Right cardiac atrium (tissue), 5 donors: ENCODE data around the gene SCN5A. TPM values are rescaled to one million over a fixed set of nuclear protein-coding genes. Genes with fewer than 3 reads are reported as not detected.

ENCODE experiments used
- ATAC-seq, 2 donors: fragments of 200-7000 bp; cut with Tn5 transposase; one replicate each; pipeline versions ENCODE4 v1.8.0 to v1.9.1; 2020; ENCODE audit warnings: moderate library complexity in 2 of 2, mild to moderate bottlenecking in 1 of 2
- DNase-seq, 3 donors: peaks; one replicate each; pipeline ENCODE4 v3.0.0-alpha.2; 2020
- H3K27ac ChIP-seq: one replicate; pipeline ENCODE4 v1.5.1; 2013; ENCODE audit warnings: mild to moderate bottlenecking, low read length, control low read depth, moderate library complexity
- H3K27me3 ChIP-seq: one replicate; pipeline ENCODE4 v1.6.1; 2013; ENCODE audit not compliant: control insufficient read depth, insufficient read depth
- H3K4me1 ChIP-seq: one replicate; pipeline ENCODE4 v1.6.1; 2013; ENCODE audit warnings: low read length; ENCODE audit not compliant: control insufficient read depth, insufficient read depth
- H3K4me3 ChIP-seq: one replicate; pipeline ENCODE4 v1.5.1; 2013; ENCODE audit warnings: low read length, control low read depth
- H3K9me3 ChIP-seq: one replicate; pipeline ENCODE4 v1.6.1; 2013; ENCODE audit warnings: low read length; ENCODE audit not compliant: control insufficient read depth
- WGBS: extraction: QIAGEN DNeasy Blood & Tissue Kit; methylation state at CpG from one replicate; pipeline ENCODE4 v1.1.7; 2013; 5-methylcytosine and 5-hydroxymethylcytosine counted together
- intact Hi-C, 4 donors: fragments of 100-400 bp; cut with DNase I; formaldehyde crosslinking; loops; one replicate each; pipeline versions ENCODE4 v1.11.0 to v1.14.0; 2022 to 2023
- polyA plus RNA-seq: library from polyadenylated mRNA; stranded (reverse); fragments of 200-250 nt; gene quantifications from one replicate; pipeline ENCODE4 v1.2.3, GENCODE V29; 2013
- total RNA-seq, 4 donors: library from RNA; stranded (reverse); fragmentation: NEBNext Ultra II Directional; extraction: Animal tissue kit (Norgen Biotek cat#: 25700); gene quantifications; one replicate each; pipeline ENCODE4 v1.2.1, GENCODE V29; 2021
- donor health status: healthy with polysubstance abuse.
- donor health status: DM: no; HTN: yes; CAD: no.
- donor health status: DM: no; HTN: no; CAD: no.
- donor health status: DM: no; HTN: yes; CAD: no; lungs with severe emphysema.
- donor health status: DM: yes; HTN: yes; CAD: no.

SCN5A gene
- total and polyA plus RNA-seq, 5 donors, result 69.0 to 202 (median 134) TPM

DNA sequence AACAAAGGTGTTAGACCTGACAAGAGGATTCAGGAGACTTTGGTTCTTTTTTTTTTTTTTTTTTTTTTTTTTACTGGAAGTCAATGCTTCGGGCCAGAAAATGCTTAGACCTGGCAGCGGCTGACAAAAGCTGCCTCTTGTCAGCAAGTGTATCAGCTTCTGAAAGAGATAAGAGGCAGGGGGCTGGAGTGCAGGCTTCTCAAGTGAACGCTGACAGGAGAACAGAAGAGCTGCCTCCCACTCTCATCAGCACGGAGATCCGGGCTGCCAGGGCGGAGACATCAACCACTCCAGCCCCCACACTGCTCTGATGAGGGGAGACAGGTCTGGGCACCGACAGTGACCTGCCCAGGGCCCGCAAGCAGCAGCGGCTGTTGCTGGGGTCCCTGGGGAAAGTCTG, 9.4 kb upstream of the SCN5A start:
- Histone ChIP-seq H3K27me3 (no peaks in the 10 kb centered on the region), H3K4me1 (no peaks in the 10 kb centered on the region), H3K4me3 (no peak overlapping the region), H3K9me3 (peaks cover 2% of the 10 kb centered on the region), H3K27ac (no peak overlapping the region)
- ATAC-seq (peak; percentile 20 to 22), DNase-seq (no peak)
- 8% methylated on average over 9 of the region's 9 CpGs for whole genome bisulfite sequencing
- intact Hi-C loops, result loop anchor here in 1 of 4 donors (10.0 kb wide), 1 partner anchor 164 kb away; the partner anchor contains the start of gene EXOG

- Histone ChIP-seq H3K27ac (no peak overlapping the region), H3K27me3 (no peaks in the 10 kb centered on the region), H3K9me3 (no peaks in the 10 kb centered on the region), H3K4me1 (no peaks in the 10 kb centered on the region), H3K4me3 (no peak overlapping the region)
- no peak for ATAC-seq
- 63% methylated on average over 5 of the region's 5 CpGs for WGBS
- DNase-seq, result no peak
- intact Hi-C loops, result loop anchor here in 1 of 4 donors (10.0 kb wide), 1 partner anchor 163 kb away; the partner anchor contains the start of gene EXOG
Observed at GRCh38 chr3:38657369-38657768, 7.9 kb upstream of the SCN5A start.

DNA sequence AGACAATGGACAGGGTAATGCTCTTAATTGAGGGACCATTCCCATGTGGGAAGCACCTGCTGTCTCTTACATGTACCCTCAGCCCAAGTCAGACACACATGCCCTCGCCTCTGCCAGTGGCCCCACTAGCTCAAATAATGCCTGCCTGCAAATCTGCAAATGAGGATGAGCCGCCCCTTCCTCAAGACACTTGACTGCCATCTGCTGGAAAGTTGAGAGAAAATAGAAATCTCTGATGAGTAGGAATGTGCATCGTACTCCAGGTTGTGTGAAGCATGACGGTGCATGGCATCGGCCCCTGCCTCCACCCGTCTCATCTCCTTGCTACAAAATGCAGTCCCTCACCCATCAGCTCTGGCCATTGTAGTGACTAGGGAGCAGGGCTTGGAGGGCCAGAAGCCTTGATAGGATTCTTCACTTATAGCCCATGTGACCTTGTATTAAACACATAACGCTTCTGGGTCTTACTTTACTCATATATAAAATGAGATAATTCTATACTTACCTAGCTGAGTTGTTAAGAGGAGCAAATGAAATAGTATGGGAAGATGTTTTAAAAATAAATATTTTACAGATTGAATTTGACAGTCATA, 6.3 kb upstream of the SCN5A start:
- Histone ChIP-seq H3K9me3 (no peaks in the 10 kb centered on the region), H3K4me3 (no peak overlapping the region), H3K4me1 (no peaks in the 10 kb centered on the region), H3K27me3 (no peaks in the 10 kb centered on the region), H3K27ac (no peak overlapping the region)
- ATAC-seq (peak in 1 of 2 donors; percentile 28), DNase-seq (no peak)
- intact Hi-C loops, result loop anchor here in 1 of 4 donors (10.0 kb wide), 1 partner anchor 161 kb away; the partner anchor contains the start of gene EXOG
- WGBS, result 11% methylated on average over 7 of the region's 7 CpGs

DNA sequence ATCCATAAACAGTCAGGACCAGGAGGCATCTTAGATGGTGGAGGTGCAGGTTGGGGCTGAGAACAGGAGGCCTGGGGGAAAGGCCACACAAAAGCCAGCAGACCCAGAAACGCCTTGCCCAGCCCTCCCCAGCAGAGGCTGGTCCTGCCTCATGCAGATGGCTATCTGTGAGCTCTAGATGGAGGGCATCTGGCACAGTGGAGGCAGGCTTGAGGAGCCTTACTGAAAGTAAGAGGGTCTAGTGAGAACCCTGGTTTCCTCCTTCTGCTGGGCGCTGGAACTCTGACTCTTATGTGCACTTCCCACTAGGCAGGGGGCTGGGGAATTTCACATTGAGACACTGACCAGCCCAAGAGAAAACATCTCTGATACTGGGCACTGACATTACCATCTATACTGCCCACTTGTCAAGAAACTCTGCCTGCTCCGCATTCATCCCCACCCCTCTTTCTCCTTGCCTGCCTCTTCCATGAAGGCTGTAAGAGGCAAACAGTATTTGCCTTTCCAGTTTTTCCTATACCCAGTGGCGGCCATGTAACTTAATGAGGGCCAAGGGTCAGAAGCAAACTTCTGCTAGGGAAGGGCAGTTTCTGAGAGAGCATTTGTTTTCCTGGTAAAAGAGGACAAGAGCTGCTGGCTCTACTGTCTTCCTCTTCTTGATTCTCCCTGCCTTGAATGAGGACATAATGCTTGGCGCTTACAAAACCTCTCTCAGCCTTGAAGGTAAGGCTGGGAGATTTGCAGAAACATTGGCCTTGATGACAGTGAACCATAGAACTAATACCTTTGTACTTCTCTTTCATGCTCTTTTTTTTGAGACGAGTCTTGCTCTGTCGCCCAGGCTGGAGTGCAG, 4.4 kb upstream of the SCN5A start:
- Histone ChIP-seq H3K4me3 (no peak overlapping the region), H3K4me1 (peaks cover 3% of the 10 kb centered on the region), H3K9me3 (no peaks in the 10 kb centered on the region), H3K27ac (no peak overlapping the region), H3K27me3 (no peaks in the 10 kb centered on the region)
- ATAC-seq, result no peak
- intact Hi-C loops, result loop anchor here in 2 of 4 donors (5.0 to 10.0 kb wide), 2 partner anchors 157 to 159 kb away; partner anchors contain the start of gene EXOG (in 2 of the 2)
- 86% methylated on average over 7 of the region's 7 CpGs for WGBS
- DNase-seq, result no peak

DNA sequence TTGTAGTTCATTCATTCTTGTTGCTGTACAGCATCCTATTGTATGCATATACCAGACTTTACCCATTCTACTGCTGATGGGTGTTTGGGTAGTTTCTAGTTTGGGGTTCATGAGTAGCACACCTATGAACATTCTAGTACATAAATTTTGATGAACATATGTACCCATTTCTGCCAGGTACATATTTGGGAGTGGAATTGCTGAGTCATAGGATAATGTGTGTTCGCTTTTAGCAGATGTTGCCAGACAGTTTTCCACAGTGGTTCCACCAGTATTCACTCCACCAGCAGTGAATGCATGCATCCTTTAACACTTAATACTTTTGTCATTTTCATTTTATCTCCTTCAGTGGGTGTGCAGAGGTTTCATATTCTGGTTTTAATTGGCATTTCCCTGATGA, 3.4 kb upstream of the SCN5A start:
- 82% methylated on average over 1 of the region's 1 CpG for WGBS
- Histone ChIP-seq H3K4me3 (no peak overlapping the region), H3K4me1 (peaks cover 3% of the 10 kb centered on the region), H3K27me3 (no peaks in the 10 kb centered on the region), H3K9me3 (no peaks in the 10 kb centered on the region), H3K27ac (no peak overlapping the region)
- intact Hi-C loops, result loop anchor here in 2 of 4 donors (5.0 to 10.0 kb wide), 2 partner anchors 156 to 158 kb away; partner anchors contain the start of gene EXOG (in 2 of the 2)
- DNase-seq, result no peak
- no peak for ATAC-seq

DNA sequence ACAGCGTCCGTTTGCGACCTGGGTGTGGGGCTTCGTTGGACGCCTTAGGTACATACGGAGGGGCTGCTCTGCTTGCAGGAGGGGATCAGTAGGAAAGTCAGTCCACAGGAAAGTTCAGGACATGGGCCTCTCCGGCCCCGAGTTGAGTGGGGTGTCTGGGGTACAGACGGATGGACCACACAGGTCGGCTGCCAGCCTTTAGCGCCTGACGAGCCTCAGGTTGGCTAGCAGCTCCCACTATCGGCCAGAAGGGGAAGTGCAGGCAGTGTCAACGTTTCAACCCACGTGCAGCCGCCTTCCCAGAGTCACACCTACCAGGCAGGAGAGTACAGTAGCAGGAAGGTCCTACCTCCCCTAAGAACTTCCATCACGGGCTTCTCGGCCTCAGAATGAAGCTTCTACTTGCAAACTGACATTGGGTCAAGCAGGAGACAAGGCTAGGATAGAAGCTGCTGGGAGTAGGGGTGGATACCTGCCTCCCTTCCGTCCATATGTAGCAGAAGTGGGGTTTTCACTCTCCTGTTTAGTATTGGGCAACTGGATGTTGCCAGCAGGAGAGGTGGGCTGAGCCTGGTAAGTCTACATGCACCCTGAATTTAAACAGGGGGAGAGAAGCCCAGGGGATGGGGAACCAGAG, 1.8 kb upstream of the SCN5A start:
- H3K4me3 ChIP-seq, result no peak overlapping the region
- peaks cover 3% of the 10 kb centered on the region for H3K4me1 ChIP-seq
- WGBS, result 12% methylated on average over 19 of the region's 19 CpGs
- ATAC-seq (peak; percentile 52 to 53), DNase-seq (peak; percentile 65 to 84 (median 83))
- H3K9me3 ChIP-seq, result no peaks in the 10 kb centered on the region
- intact Hi-C loops, result loop anchor here in 2 of 4 donors (5.0 to 10.0 kb wide), 2 partner anchors 154 to 156 kb away; partner anchors contain the start of gene EXOG (in 2 of the 2)
- no peak overlapping the region for H3K27ac ChIP-seq
- no peaks in the 10 kb centered on the region for H3K27me3 ChIP-seq

- no peak overlapping the region for H3K4me3 ChIP-seq
- DNase-seq (no peak), ATAC-seq (no peak)
- no peaks in the 10 kb centered on the region for H3K9me3 ChIP-seq
- peaks cover 3% of the 10 kb centered on the region for H3K4me1 ChIP-seq
- WGBS, result 78% methylated on average over 14 of the region's 14 CpGs
- no peaks in the 10 kb centered on the region for H3K27me3 ChIP-seq
- no peak overlapping the region for H3K27ac ChIP-seq
- intact Hi-C loops, result loop anchor here in 2 of 4 donors (5.0 to 10.0 kb wide), 2 partner anchors 153 to 156 kb away; partner anchors contain the start of gene EXOG (in 2 of the 2)
Observed at GRCh38 chr3:38650248-38650951, 913 bp upstream of the SCN5A start.

DNA sequence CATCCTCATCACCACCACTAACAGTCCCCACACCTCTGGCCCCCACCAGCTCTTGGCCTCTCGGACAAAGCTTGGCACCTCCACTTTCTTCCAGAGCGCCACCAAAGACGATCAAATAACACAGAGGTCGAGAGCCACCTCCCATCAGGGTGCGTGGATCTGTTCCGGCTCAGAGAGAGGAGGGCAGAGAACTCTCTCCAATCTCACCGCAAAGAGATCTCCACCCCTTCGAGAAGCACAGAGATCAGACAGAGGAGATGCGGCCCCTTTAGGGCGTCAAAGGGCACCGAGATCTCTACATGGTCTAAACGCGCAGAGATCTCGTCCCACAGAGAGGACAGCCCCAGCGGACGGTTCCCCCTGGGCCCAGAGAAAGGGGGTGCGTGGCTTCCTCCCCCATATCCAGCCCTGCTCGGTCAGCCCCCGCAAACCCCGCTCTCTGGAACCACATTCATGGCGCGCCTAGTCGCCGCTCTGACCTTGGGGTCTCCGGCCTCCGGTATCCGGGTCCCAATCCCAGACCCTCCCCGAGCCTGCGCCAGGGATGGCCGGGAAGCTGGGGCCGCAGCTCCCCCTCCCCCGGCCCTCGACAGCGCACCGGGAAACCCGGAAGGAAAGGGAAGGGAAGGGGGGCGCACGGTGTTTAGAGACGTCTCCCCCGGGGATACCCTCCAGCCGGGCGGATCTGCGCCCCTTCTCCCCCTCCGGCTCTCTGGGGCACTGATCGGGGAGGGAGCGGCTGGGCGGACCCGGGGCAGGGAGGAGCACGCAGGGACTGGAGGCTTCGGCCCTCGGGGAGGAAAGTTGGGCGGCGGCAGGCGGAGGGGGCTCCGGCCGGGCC, 608 bp downstream of the SCN5A start:
- Histone ChIP-seq H3K27ac (peak overlapping the region; percentile 79), H3K9me3 (no peaks in the 10 kb centered on the region), H3K27me3 (no peaks in the 10 kb centered on the region), H3K4me3 (peak overlapping the region; percentile 61), H3K4me1 (peaks cover 3% of the 10 kb centered on the region)
- DNase-seq (no peak), ATAC-seq (no peak)
- intact Hi-C loops, result loop anchor here (5.0 kb wide), 1 partner anchor 127 kb away; no protein-coding TSS in a partner anchor
- 6% methylated on average over 56 of the region's 56 CpGs for WGBS

DNA sequence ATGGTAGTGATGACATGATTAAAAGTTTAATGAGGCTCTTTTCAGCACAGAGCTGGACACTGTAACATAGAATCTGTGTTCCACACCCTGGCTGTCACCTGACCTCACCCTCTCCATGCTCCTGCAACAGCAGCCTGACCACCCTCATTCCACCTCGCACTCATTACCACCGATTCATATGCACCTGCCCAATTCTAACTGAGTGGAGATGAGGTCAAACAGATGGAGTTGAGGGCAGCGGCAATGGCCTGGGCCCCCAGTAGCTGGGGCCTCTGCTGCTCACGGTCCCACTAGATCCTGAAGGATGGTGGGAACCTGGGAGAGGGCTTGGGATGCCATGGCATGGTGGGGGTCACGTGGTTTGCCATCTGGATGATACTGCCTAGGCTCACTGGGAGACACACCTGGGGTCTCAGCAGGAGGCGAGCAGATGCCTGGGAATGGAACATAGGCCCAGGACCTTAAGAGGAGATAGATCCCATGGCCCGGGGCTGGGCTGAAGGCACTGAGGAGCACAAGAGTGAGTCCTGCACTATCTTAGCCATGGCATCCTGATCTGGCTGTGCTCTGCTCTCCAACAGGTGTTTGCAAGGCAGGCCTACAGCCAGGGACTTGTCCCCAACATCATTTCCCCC, 1.3 kb downstream of the SCN5A start:
- DNase-seq, result no peak
- peaks cover 3% of the 10 kb centered on the region for H3K4me1 ChIP-seq
- no peaks in the 10 kb centered on the region for H3K27me3 ChIP-seq
- peak overlapping the region; percentile 79 for H3K27ac ChIP-seq
- WGBS, result 81% methylated on average over 7 of the region's 7 CpGs
- intact Hi-C loops, result loop anchor here (5.0 kb wide), 1 partner anchor 126 kb away; no protein-coding TSS in a partner anchor
- ATAC-seq, result no peak
- peak overlapping the region; percentile 61 for H3K4me3 ChIP-seq
- H3K9me3 ChIP-seq, result no peaks in the 10 kb centered on the region
